RWPE1 (cell line): ENCODE results near the gene SDK2.

Experiments
- CTCF ChIA-PET: fragments of 350-600 bp; sonication (Branson Sonifier 250); formaldehyde crosslinking; extraction: SDS; loops from one replicate; lab custom pipeline; 2021; lab: Yijun Ruan, JAX
- POLR2A ChIA-PET: fragments of 400-600 bp; formaldehyde crosslinking; extraction: SDS; loops from one replicate; lab custom pipeline; 2020; ENCODE audit warnings: antibody characterized with exemption; ENCODE audit not compliant: low non-redundant PET; lab: Yijun Ruan, JAX
- DNase-seq: peaks from one replicate; pipeline ENCODE4 v3.0.0; 2012; ENCODE audit warnings: low spot score
- H3K27ac ChIP-seq: fragments of 450-650 bp; 2 replicates; pipeline ENCODE4 v1.5.1; 2017
- TF ChIP-seq, protein P1 (sequence below): fragments of 450-650 bp; conservative IDR thresholded peaks from 2 replicates; pipeline ENCODE4 v1.5.1; 2017; ENCODE audit warnings: low read depth, mild to moderate bottlenecking

Gene SDK2

DNA sequence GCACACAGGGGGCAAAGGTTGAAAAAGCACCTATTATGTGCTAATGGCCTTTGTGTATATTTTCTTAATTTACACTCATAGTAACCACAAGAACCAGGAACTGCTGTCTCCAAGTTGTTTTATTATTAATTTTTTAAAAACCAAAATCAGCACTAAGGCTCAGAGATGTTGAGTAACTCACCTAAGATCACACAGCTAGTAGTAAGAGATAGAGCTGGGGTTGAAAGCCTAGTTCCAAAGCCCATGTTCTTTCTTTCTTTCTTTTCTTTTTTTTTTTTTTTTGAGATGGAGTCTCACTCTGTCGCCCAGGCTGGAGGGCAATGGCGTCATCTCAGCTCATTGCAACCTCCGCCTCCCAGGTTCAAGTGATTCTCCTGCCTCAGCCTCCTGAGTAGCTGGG, 75.3 kb downstream of the SDK2 start:
- TF ChIP-seq, protein P1, sequence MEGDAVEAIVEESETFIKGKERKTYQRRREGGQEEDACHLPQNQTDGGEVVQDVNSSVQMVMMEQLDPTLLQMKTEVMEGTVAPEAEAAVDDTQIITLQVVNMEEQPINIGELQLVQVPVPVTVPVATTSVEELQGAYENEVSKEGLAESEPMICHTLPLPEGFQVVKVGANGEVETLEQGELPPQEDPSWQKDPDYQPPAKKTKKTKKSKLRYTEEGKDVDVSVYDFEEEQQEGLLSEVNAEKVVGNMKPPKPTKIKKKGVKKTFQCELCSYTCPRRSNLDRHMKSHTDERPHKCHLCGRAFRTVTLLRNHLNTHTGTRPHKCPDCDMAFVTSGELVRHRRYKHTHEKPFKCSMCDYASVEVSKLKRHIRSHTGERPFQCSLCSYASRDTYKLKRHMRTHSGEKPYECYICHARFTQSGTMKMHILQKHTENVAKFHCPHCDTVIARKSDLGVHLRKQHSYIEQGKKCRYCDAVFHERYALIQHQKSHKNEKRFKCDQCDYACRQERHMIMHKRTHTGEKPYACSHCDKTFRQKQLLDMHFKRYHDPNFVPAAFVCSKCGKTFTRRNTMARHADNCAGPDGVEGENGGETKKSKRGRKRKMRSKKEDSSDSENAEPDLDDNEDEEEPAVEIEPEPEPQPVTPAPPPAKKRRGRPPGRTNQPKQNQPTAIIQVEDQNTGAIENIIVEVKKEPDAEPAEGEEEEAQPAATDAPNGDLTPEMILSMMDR = no peak
- H3K27ac ChIP-seq = no peak overlapping the region
- ChIA-PET CTCF (interaction anchor here (0.7 kb wide), 1 partner anchor 11 kb away, joined by 7 read pairs; no protein-coding TSS in a partner anchor), POLR2A (no interaction called here)
- DNase-seq = no peak

DNA sequence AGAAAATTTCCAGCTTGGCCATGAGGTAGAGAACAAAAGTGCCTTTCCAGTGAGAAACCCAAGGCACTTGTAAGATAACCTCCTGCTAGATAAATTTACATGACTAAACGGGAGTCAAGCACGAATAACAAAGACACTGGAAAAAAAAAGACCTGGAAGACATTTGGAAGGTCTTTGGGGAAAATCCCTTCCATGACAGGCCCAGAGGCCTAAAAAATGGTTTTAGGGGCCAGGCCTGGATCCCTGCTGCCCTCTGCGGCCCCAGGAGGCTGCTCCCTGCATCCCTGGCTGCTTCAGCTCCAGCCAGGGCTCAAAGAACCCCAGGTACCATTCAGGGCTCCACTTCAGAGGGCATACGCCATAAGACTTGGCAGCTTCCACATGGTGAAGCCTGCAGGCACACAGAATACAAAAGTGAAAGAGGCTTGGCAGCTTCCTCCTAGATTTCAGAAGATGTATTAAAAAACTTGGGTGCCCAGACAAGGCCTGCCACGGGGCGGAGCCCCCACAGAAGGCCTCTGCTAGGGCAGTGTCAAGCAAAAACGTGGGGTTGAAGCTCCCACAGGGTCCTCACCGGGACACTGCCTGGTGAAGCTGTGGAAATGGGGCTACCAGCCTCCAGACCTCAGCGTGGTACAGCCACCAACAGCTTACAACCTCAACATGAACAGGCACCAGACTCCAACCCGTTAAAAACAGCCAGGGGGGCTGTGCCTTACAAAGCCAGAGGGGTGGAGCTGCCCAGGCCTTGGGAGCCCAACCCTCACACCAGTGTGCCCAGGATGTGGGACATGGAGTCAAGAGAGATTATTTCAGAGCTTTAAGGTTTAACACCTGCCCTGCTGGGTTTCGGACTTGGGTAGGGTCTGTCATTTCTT, 77.1 kb downstream of the SDK2 start:
- DNase-seq = no peak
- ChIA-PET CTCF (interaction anchor here (0.6 to 0.7 kb wide), 2 partner anchors 106 to 717 kb away, joined by 4 to 5 read pairs; no protein-coding TSS in a partner anchor), POLR2A (no interaction called here)
- H3K27ac ChIP-seq = no peak overlapping the region
- TF ChIP-seq, protein P1 = no peak

DNA sequence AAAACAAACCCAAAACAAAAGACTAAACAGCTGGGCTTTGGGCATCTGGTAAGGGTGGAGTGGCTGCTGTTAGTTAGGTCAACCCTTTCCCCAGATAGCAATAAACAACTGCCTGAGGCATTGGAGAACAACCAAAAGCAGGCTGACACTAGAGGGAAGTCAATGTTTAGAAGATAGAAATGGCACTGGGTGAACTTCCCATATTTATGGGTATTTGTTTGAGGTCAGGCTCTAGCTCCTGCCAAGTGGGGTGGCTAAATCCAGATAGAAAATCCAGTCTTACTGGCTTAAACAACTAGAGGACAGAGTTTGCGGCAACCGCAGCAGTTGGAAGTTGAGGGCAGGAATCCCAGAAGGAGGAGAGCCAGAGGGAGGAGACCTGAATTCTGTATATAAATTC, 79.4 kb downstream of the SDK2 start:
- no peak overlapping the region for H3K27ac ChIP-seq
- POLR2A ChIA-PET = no interaction called here
- no peak for DNase-seq
- CTCF ChIA-PET = no interaction called here
- TF ChIP-seq, protein P1 = no peak

GRCh38 chr17:73562896-73563295, 81.3 kb downstream of the SDK2 start:
- peak; percentile 19 for DNase-seq
- CTCF ChIA-PET = interaction anchor here (0.6 kb wide), 1 partner anchor 27 kb away, joined by 3 read pairs; no protein-coding TSS in a partner anchor
- no peak overlapping the region for H3K27ac ChIP-seq
- TF ChIP-seq, protein P1 = no peak
- POLR2A ChIA-PET = no interaction called here

- TF ChIP-seq, protein P1 = no peak
- DNase-seq = no peak
- H3K27ac ChIP-seq = no peak overlapping the region
- ChIA-PET CTCF (interaction anchor here (0.6 to 0.7 kb wide), 2 partner anchors 94 to 261 kb away, joined by 3 to 4 read pairs; no protein-coding TSS in a partner anchor), POLR2A (no interaction called here)
Measured at GRCh38 chr17:73561111-73561510, 83.1 kb downstream of the SDK2 start.

DNA sequence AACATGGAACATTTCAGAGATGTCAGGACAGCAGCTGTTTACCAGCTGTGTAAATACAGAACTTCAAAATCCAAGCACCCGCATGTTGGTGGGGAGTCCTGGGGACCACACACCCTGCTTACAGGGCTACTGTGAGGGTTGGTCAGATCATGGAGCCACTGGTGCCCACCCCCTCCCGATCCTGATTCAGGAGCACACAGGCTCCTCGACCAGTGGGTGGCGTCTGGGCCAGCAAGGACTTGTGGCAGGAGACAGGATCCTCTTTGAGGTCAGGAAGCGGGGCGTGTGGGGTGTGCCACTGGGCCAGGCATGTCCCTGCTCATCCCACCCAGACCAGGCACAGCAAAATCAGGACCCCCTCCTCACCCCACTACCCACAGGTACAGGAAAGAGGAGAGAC, 83.6 kb downstream of the SDK2 start:
- CTCF ChIA-PET = interaction anchor here (0.6 to 0.7 kb wide), 3 partner anchors 94 to 261 kb away, joined by 3 to 4 read pairs (median 4); no protein-coding TSS in a partner anchor
- DNase-seq = no peak
- POLR2A ChIA-PET = no interaction called here
- TF ChIP-seq, protein P1 = no peak
- no peak overlapping the region for H3K27ac ChIP-seq
